ENCODE results near the gene ALDH1L1.

The ALDH1L1 gene

GRCh38 chr3:126056681-126057500 is 123.5 kb downstream of the ALDH1L1 start:
- DNase-seq = peak in 21 of 51 donors; percentile 14 to 79 (median 29)

GRCh38 chr3:126056088-126056487 is 124.3 kb downstream of the ALDH1L1 start:
- DNase-seq = no peak

GRCh38 chr3:126054870-126055269 is 125.5 kb downstream of the ALDH1L1 start:
- DNase-seq = no peak

GRCh38 chr3:126053949-126054569 is 126.3 kb downstream of the ALDH1L1 start:
- DNase-seq = no peak

All from hypothalamus (tissue), 51 donors.